Eye (tissue), 1 donor: Measurements from ENCODE around the gene CBLB.

Experiments used
- DNase-seq: peaks from one replicate; pipeline ENCODE4 v3.0.0-alpha.2; 2015

Gene CBLB

GRCh38 chr3:105611304-105612192, 257.3 kb downstream of the CBLB start:
- no peak for DNase-seq

- DNase-seq = no peak
Measured at GRCh38 chr3:105610473-105610872, 258.3 kb downstream of the CBLB start.

- no peak for DNase-seq
Measured at GRCh38 chr3:105608623-105609022, 260.2 kb downstream of the CBLB start.

GRCh38 chr3:105606016-105606415, 262.8 kb downstream of the CBLB start:
- no peak for DNase-seq
